ENCODE data around the gene PCDH10.

PCDH10 gene

GRCh38 chr4:133148690-133149363, at the start of gene PCDH10:
TSS of gene PCDH10 (plus strand) at chr4:133149294. CDS start at chr4:133150141, 847 bp downstream.
- DNase-seq = peak; percentile 71

GRCh38 chr4:133102043-133102442, 47.1 kb upstream of the PCDH10 start:
- no peak for DNase-seq

- no peak for DNase-seq
Measured at GRCh38 chr4:133102612-133103409, 46.3 kb upstream of the PCDH10 start.

GRCh38 chr4:133112641-133113040, 36.5 kb upstream of the PCDH10 start:
- no peak for DNase-seq

- DNase-seq = no peak
Measured at GRCh38 chr4:133124746-133125145, 24.3 kb upstream of the PCDH10 start.

GRCh38 chr4:133127500-133127899, 21.6 kb upstream of the PCDH10 start:
- DNase-seq = no peak

GRCh38 chr4:133129237-133129636, 19.9 kb upstream of the PCDH10 start:
- no peak for DNase-seq

- no peak for DNase-seq
Measured at GRCh38 chr4:133130171-133130570, 18.9 kb upstream of the PCDH10 start.

GRCh38 chr4:133131829-133132460, 17.1 kb upstream of the PCDH10 start:
- no peak for DNase-seq

GRCh38 chr4:133136833-133137232, 12.3 kb upstream of the PCDH10 start:
- DNase-seq = no peak

- DNase-seq = no peak
Measured at GRCh38 chr4:133137571-133137970, 11.5 kb upstream of the PCDH10 start.

GRCh38 chr4:133143775-133144430, 5.2 kb upstream of the PCDH10 start:
- DNase-seq = no peak

GRCh38 chr4:133145241-133145640, 3.9 kb upstream of the PCDH10 start:
- no peak for DNase-seq

GRCh38 chr4:133145758-133146573, 3.1 kb upstream of the PCDH10 start:
- DNase-seq = no peak

- DNase-seq = peak; percentile 4
Measured at GRCh38 chr4:133146574-133147241, 2.4 kb upstream of the PCDH10 start.

- DNase-seq = no peak
Measured at GRCh38 chr4:133147286-133147821, 1.7 kb upstream of the PCDH10 start.

GRCh38 chr4:133147921-133148689, 989 bp upstream of the PCDH10 start:
- DNase-seq = peak; percentile 26

- DNase-seq = no peak
Measured at GRCh38 chr4:133149364-133149695, 236 bp downstream of the PCDH10 start.

- DNase-seq = no peak
Measured at GRCh38 chr4:133149932-133150471, 908 bp downstream of the PCDH10 start.

- DNase-seq = peak; percentile 34
Measured at GRCh38 chr4:133150486-133151340, 1.6 kb downstream of the PCDH10 start.
